Tibial nerve (tissue), 4 donors: ENCODE measurements around the gene C2CD5. TPM values are rescaled to one million over a fixed set of nuclear protein-coding genes. Genes with fewer than 3 reads are reported as not detected.

Experiments
- DNase-seq, 2 donors: peaks; one replicate each; pipeline ENCODE4 v3.0.0-alpha.2; 2019; ENCODE audit warnings: low spot score in 2 of 2
- H3K27ac ChIP-seq, 4 donors: fragments of 200-600 bp; sonication (generic) in 3 of 4; one replicate each; pipeline ENCODE4 v1.5.1; 2017 to 2019; ENCODE audit warnings: mild to moderate bottlenecking in 1 of 4
- H3K27me3 ChIP-seq, 2 donors: fragments of 200-600 bp; sonication (generic) in 1 of 2; one replicate each; pipeline versions ENCODE4 v1.5.1 to v1.6.0; 2017 to 2019
- H3K36me3 ChIP-seq, 3 donors: fragments of 200-600 bp; sonication (generic); one replicate each; pipeline ENCODE4 v1.5.1; 2018 to 2019
- H3K4me1 ChIP-seq, 4 donors: fragments of 200-600 bp; sonication (generic) in 3 of 4; one replicate each; pipeline ENCODE4 v1.5.1; 2017 to 2019
- H3K4me3 ChIP-seq, 4 donors: fragments of 200-600 bp; sonication (generic) in 3 of 4; one replicate each; pipeline ENCODE4 v1.5.1; 2017 to 2019; ENCODE audit warnings: mild to moderate bottlenecking in 1 of 4, moderate library complexity in 1 of 4
- H3K9me3 ChIP-seq, 4 donors: fragments of 200-600 bp; sonication (generic) in 3 of 4; one replicate each; pipeline ENCODE4 v1.5.1; 2017 to 2019
- CTCF ChIP-seq, 5 experiments: fragments of 200-600 bp in 3 of 5; fragments of 450-650 bp in 2 of 5; sonication (generic) in 3 of 5; IDR thresholded peaks; one replicate each; pipeline ENCODE4 v1.5.1; 2016 to 2019; ENCODE audit warnings: antibody characterized with exemption in 5 of 5, mild to moderate bottlenecking in 3 of 5, moderate library complexity in 2 of 5
- EP300 ChIP-seq, 2 donors: sonication (generic); formaldehyde crosslinking; IDR thresholded peaks; one replicate each; pipeline ENCODE4 v1.6.1; 2017; ENCODE audit warnings: antibody characterized with exemption in 2 of 2, mild to moderate bottlenecking in 1 of 2
- POLR2A ChIP-seq, 2 donors: fragments of 450-650 bp; IDR thresholded peaks; one replicate each; pipeline ENCODE4 v1.6.1; 2017; ENCODE audit warnings: antibody characterized with exemption in 2 of 2, mild to moderate bottlenecking in 2 of 2, moderate library complexity in 2 of 2
- whole genome bisulfite sequencing, 2 donors: methylation state at CpG; one replicate each; pipeline ENCODE4 v1.1.5; 2018; 5-methylcytosine and 5-hydroxymethylcytosine counted together
- total RNA-seq, 4 donors: library from RNA; depleted of rRNA; stranded (reverse); fragments of >200 nt; gene quantifications; one replicate each; pipeline ENCODE4 v1.1.0, GENCODE V29; 2016

Gene C2CD5
- total RNA-seq, 4 donors from 2014 or later, result 49.2 to 63.8 (median 52.5) TPM

- H3K4me1 ChIP-seq, result no peaks in the 10 kb centered on the region
- WGBS, 2 donors, result 84 to 88% methylated on average over 3 of the region's 3 CpGs
- no peak overlapping the region for H3K27ac ChIP-seq
- no peak for TF ChIP-seq POLR2A (IDR thresholded peaks at IDR 0.05)
- no peak for TF ChIP-seq CTCF (IDR thresholded peaks at IDR 0.05)
- no peak for TF ChIP-seq EP300 (IDR thresholded peaks at IDR 0.05)
- no peak overlapping the region for H3K4me3 ChIP-seq
- no peaks in the 10 kb centered on the region for H3K9me3 ChIP-seq
- no peak for DNase-seq
- H3K36me3 ChIP-seq, result peaks cover 3 to 66% (median 9%) of the 10 kb centered on the region in 3 donors
- no peaks in the 10 kb centered on the region for H3K27me3 ChIP-seq
These were observed 64.3 kb downstream of the C2CD5 start for GRCh38 chr12:22480016-22480415.

- Histone ChIP-seq H3K27me3 (no peaks in the 10 kb centered on the region), H3K4me3 (no peak overlapping the region), H3K4me1 (no peaks in the 10 kb centered on the region), H3K36me3 (peaks cover 0 to 65% (median 0%) of the 10 kb centered on the region in 3 donors), H3K27ac (peak overlapping the region in 1 of 4 donors; percentile 1), H3K9me3 (no peaks in the 10 kb centered on the region)
- no peak for DNase-seq
- TF ChIP-seq CTCF (IDR thresholded peaks at IDR 0.05) (no peak), EP300 (IDR thresholded peaks at IDR 0.05) (no peak), POLR2A (IDR thresholded peaks at IDR 0.05) (no peak)
- WGBS, 2 donors, result 58 to 75% methylated on average over 2 of the region's 2 CpGs
These were observed 66.5 kb downstream of the C2CD5 start for GRCh38 chr12:22477894-22478287.

- WGBS, 2 donors, result 39 to 49% methylated on average over 4 of the region's 4 CpGs
- Histone ChIP-seq H3K27me3 (no peaks in the 10 kb centered on the region), H3K4me1 (no peaks in the 10 kb centered on the region), H3K27ac (no peak overlapping the region), H3K36me3 (peaks cover 0 to 65% (median 0%) of the 10 kb centered on the region in 3 donors), H3K9me3 (no peaks in the 10 kb centered on the region), H3K4me3 (no peak overlapping the region)
- TF ChIP-seq POLR2A (IDR thresholded peaks at IDR 0.05) (no peak), CTCF (IDR thresholded peaks at IDR 0.05) (no peak), EP300 (IDR thresholded peaks at IDR 0.05) (no peak)
- DNase-seq, result no peak
These were observed 67.0 kb downstream of the C2CD5 start for GRCh38 chr12:22477166-22477893.

- Histone ChIP-seq H3K27ac (no peak overlapping the region), H3K27me3 (no peaks in the 10 kb centered on the region), H3K4me3 (no peak overlapping the region), H3K9me3 (no peaks in the 10 kb centered on the region), H3K36me3 (peaks cover 0 to 58% (median 0%) of the 10 kb centered on the region in 3 donors), H3K4me1 (no peaks in the 10 kb centered on the region)
- no peak for DNase-seq
- TF ChIP-seq EP300 (IDR thresholded peaks at IDR 0.05) (no peak), CTCF (IDR thresholded peaks at IDR 0.05) (no peak), POLR2A (IDR thresholded peaks at IDR 0.05) (no peak)
These were observed 68.2 kb downstream of the C2CD5 start for GRCh38 chr12:22476133-22476532.

GRCh38 chr12:22474970-22475720 lies 69.2 kb downstream of the C2CD5 start:
- DNase-seq, result no peak
- Histone ChIP-seq H3K4me1 (no peaks in the 10 kb centered on the region), H3K27me3 (no peaks in the 10 kb centered on the region), H3K27ac (no peak overlapping the region), H3K36me3 (peaks cover 0 to 60% (median 0%) of the 10 kb centered on the region in 3 donors), H3K9me3 (no peaks in the 10 kb centered on the region), H3K4me3 (no peak overlapping the region)
- TF ChIP-seq CTCF (IDR thresholded peaks at IDR 0.05) (no peak), EP300 (IDR thresholded peaks at IDR 0.05) (no peak), POLR2A (IDR thresholded peaks at IDR 0.05) (no peak)
- WGBS, 2 donors, result 85 to 87% methylated on average over 5 of the region's 5 CpGs
